ENCODE measurements around the gene ONECUT2.

DNA sequence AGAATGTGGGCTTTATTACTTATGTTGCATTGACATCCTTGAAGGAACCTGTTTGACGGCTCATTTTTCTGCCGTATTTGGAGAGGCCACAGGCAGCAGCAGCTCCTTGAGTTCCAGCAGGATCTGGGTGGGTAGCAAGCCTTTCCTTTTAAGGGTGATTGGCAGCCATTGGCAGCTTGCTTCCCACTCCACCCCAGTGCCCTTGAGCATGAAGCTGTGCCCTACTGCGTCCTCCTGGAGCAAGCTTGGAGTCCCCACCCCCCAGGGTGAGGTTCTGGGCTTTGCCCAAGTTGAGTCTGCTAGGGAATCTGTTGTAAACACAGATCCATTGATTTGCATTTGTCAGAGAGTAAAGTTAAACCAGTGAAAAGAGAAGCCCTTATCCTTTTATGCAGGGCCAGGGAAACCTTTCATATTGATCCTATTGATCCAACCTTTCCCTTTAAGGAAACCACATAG is 9.2 kb downstream of the ONECUT2 start:
- TF ChIP-seq, protein P1, sequence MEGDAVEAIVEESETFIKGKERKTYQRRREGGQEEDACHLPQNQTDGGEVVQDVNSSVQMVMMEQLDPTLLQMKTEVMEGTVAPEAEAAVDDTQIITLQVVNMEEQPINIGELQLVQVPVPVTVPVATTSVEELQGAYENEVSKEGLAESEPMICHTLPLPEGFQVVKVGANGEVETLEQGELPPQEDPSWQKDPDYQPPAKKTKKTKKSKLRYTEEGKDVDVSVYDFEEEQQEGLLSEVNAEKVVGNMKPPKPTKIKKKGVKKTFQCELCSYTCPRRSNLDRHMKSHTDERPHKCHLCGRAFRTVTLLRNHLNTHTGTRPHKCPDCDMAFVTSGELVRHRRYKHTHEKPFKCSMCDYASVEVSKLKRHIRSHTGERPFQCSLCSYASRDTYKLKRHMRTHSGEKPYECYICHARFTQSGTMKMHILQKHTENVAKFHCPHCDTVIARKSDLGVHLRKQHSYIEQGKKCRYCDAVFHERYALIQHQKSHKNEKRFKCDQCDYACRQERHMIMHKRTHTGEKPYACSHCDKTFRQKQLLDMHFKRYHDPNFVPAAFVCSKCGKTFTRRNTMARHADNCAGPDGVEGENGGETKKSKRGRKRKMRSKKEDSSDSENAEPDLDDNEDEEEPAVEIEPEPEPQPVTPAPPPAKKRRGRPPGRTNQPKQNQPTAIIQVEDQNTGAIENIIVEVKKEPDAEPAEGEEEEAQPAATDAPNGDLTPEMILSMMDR (IDR thresholded peaks at IDR 0.05), result no peak
- TF ChIP-seq POLR2A (IDR thresholded peaks at IDR 0.05), result no peak
